Activated CD4-positive, alpha-beta T cell treated with anti-CD3 and anti-CD28 coated beads for 36 hours (primary cell): ENCODE results near the gene TAOK1. TPM values are rescaled to one million over a fixed set of nuclear protein-coding genes. Genes with fewer than 3 reads are reported as not detected.
"Not testable (repeated sequence)": the region's sequence is repeated elsewhere in the genome, so short reads cannot be mapped to it uniquely, and the experiment has no call there.

ENCODE experiments used
- ATAC-seq: fragments of 200-7000 bp; cut with Tn5 transposase; one replicate; pipeline ENCODE4 v1.10.0; 2021; ENCODE audit warnings: mild to moderate bottlenecking, moderate library complexity
- CTCF ChIA-PET: fragments of 350-600 bp; sonication (Branson Sonifier 250); formaldehyde crosslinking; loops from one replicate; lab custom pipeline; 2021; ENCODE audit warnings: antibody characterized with exemption; lab: Charles Lee
- POLR2A ChIA-PET: fragments of 350-600 bp; sonication (Branson Sonifier 250); formaldehyde crosslinking; loops from one replicate; lab custom pipeline; 2021; ENCODE audit warnings: antibody characterized with exemption, inconsistent platforms; lab: Charles Lee
- DNase-seq: peaks from one replicate; pipeline ENCODE4 v3.0.0-alpha.2; 2020
- H3K27ac Mint-ChIP-seq: one replicate; pipeline ENCODE4 v1.8.0; 2021; ENCODE audit warnings: mixed read lengths
- H3K27me3 Mint-ChIP-seq: one replicate; pipeline ENCODE4 v1.8.0; 2021; ENCODE audit warnings: mixed read lengths
- H3K36me3 Mint-ChIP-seq: one replicate; pipeline ENCODE4 v1.8.0; 2021; ENCODE audit warnings: low read depth, mixed read lengths
- H3K4me1 Mint-ChIP-seq: one replicate; pipeline ENCODE4 v1.8.0; 2021; ENCODE audit warnings: mixed read lengths
- H3K4me3 Mint-ChIP-seq: one replicate; pipeline ENCODE4 v1.8.0; 2021; ENCODE audit warnings: mild to moderate bottlenecking, moderate library complexity, mixed read lengths
- H3K9me3 Mint-ChIP-seq: one replicate; pipeline ENCODE4 v1.8.0; 2021; ENCODE audit warnings: low read depth, mixed read lengths
- intact Hi-C, 2 experiments: fragments of 100-400 bp; cut with DNase I in 1 of 2; cut with micrococcal nuclease in 1 of 2; formaldehyde crosslinking; loops; one replicate each; pipeline versions ENCODE4 v1.14.2 to v1.15.1; 2022 to 2024; cut with DNase I, micrococcal nuclease
- total RNA-seq, 2 experiments: library from RNA; stranded (reverse); gene quantifications; one replicate each; pipeline ENCODE4 v1.2.3, GENCODE V29; 2021

The TAOK1 gene
- total RNA-seq, result 10 to 100 TPM; 29.9 to 35.1 TPM

DNA sequence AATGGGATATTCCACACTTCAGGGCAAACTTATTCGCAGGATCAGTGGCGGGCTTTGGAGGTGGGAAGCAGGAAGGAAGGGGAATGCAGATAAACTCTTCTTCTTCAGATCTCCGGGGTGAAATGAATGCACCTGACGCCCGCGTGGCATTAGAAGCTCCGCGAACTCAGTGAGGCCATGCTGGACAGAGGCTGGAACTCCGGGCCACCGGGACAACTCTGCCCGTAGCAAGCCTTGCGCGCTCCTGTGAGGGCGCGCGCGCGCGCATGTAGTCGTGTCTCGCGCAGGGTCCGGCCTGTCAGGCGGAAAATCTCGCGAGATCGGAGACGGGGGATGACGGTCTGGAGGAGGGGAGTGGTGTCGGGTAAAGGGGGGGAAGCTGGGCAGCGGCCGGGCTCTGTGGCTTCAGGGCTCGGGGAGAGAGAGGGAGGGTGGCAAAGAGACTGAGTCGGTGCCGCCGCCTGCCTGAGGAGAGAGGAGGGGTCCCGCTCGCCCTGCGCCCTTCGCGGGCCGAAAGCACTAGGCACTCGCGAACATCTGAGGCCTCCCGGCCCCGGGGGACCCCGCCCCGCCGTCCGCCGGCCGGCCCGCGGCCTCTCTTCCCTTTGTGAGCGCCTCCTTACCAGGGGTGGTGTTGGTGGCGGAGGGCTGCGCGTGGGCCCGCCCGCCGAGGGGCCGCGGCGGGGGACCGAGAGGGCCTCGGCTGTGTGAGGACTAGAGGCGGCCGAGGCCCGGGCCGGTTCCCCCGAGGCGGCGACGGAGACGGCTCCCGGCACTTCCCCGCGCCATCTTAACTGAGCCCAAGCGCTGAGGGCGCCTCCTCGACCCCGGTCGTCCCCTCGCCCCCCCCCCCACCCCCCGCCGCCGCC, at the start of gene TAOK1:
Gene TAOK1 (plus strand): TSS at position 382 of the 869 bp plus-strand sequence. CDS start 61,186 bp downstream, outside the sequence.
- intact Hi-C loops, result loop anchor here (1.0 to 5.0 kb wide), 9 partner anchors 57 to 727 kb away; partner anchors contain the start of genes ABHD15 (in 2 of the 2), NSRP1 (in 1 of the 2) and NUFIP2 (in 1 of the 2)
- DNase-seq, result peak; percentile 99

GRCh38 chr17:29341726-29342125, 48.4 kb upstream of the TAOK1 start:
- CTCF ChIA-PET, result no interaction called here
- DNase-seq, result no peak

More for the DNA sequence above, at the start of gene TAOK1:
- Mint-ChIP-seq H3K36me3 (peaks cover 10% of the 10 kb centered on the region), H3K4me1 (peaks cover 36% of the 10 kb centered on the region), H3K4me3 (peak within 1 kb of the TSS; percentile 81), H3K9me3 (no peaks in the 10 kb centered on the region), H3K27ac (peak within 1 kb of the TSS; percentile 94), H3K27me3 (no peaks in the 10 kb centered on the region)
- ChIA-PET CTCF (interaction anchor here (0.7 to 1.2 kb wide), 3 partner anchors 20 to 331 kb away, joined by 3 to 5 read pairs (median 3); no protein-coding TSS in a partner anchor), POLR2A (no interaction called here)
- ATAC-seq, result peak; percentile 95

DNA sequence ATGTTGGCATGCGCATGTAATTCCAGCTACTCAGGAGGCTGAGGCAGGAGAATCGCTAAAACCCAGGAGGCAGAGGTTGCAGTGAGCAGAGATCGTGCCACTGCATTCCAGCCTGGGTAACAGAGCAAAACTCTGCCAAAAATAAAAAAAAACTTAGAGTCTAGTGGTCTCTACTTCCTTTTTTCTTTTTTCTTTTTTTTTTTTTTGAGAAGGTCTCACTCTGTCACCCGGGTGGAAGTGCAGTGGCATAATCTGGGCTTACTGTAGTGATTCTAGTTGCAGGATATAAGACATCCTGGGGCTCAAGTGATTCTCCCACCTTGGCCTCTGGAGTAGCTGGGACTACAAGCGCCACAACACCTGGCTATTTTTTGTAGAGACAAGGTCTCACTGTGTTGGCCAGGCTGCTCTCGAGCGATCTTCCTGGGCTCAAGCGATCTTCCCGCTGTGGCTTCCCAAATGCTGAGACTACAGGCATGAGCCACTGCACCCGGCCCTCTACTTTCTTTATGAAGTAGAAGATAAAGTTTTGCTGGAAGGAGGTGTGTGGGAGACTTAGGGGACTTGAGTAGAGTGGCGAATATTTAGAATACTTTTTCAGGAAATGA, 47.9 kb upstream of the TAOK1 start:
- Mint-ChIP-seq H3K27me3 (peaks cover 3% of the 10 kb centered on the region), H3K4me1 (no peaks in the 10 kb centered on the region), H3K27ac (no peak overlapping the region), H3K4me3 (no peak overlapping the region), H3K9me3 (no peaks in the 10 kb centered on the region), H3K36me3 (no peaks in the 10 kb centered on the region)
- ATAC-seq, result no peak
- POLR2A ChIA-PET, result no interaction called here
- no peak for DNase-seq
- intact Hi-C loops, result no loop called here
- CTCF ChIA-PET, result no interaction called here

More at GRCh38 chr17:29341726-29342125, 48.4 kb upstream of the TAOK1 start:
- Mint-ChIP-seq H3K9me3 (no peaks in the 10 kb centered on the region), H3K27ac (no peak overlapping the region), H3K4me3 (no peak overlapping the region), H3K4me1 (no peaks in the 10 kb centered on the region), H3K27me3 (peaks cover 3% of the 10 kb centered on the region), H3K36me3 (no peaks in the 10 kb centered on the region)
- intact Hi-C loops, result no loop called here
- POLR2A ChIA-PET, result no interaction called here
- ATAC-seq, result no peak

DNA sequence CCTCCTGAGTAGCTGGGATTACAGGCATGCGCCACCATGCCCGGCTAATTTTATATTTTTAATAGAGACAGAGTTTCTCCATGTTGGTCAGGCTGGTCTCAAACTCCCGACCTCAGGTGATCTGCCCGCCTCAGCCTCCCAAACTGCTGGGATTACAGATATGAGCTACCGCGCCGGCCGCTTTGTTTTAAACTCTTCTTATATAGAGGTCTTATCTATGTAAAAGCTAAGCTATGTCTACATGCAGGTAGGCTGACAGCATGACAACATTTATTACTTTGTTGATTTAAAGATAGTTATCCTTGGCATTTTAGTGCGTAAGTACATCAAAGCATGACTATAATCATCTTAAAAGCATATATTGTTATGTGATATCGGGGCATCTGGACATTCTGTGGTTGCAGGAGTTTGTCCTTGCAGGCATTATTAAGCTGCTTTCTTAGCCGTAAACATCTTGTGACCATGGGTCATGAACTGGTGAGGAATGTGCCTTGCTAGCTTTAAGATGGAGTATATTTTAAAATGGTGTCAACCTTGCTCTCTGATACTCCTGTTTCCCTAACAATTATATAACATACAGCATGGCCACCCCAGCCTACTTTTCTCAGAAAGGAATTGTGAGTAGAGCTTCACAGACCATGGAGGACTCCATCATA, 45.8 kb upstream of the TAOK1 start:
- intact Hi-C loops, result no loop called here
- Mint-ChIP-seq H3K27me3 (peaks cover 3% of the 10 kb centered on the region), H3K27ac (no peak overlapping the region), H3K36me3 (no peaks in the 10 kb centered on the region), H3K4me1 (no peaks in the 10 kb centered on the region), H3K4me3 (no peak overlapping the region), H3K9me3 (no peaks in the 10 kb centered on the region)
- ChIA-PET POLR2A (no interaction called here), CTCF (interaction anchor here (0.9 to 1.2 kb wide), 4 partner anchors 9 to 269 kb away, joined by 3 to 4 read pairs (median 4); no protein-coding TSS in a partner anchor)
- no peak for ATAC-seq
- no peak for DNase-seq

DNA sequence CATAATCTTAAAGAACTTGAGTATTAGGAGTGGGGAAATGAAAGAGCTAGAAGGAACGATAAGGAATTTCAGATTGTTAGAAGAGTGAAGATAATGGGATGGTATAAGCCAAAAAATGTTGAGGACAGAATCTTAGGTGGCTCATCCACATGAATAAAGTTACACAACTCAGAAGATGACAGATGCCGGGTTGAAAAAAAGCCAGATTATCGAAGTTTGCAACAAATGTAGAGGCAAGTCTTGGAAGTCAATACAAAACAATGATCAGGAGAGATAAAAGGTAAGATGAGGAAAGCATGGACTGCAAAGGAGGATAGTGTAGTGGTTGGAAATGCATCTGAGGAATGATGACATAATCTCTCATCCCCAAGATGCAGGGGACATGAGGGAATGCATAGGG, 45.1 kb upstream of the TAOK1 start:
- Mint-ChIP-seq H3K9me3 (no peaks in the 10 kb centered on the region), H3K4me3 (no peak overlapping the region), H3K36me3 (no peaks in the 10 kb centered on the region), H3K27ac (no peak overlapping the region), H3K27me3 (peaks cover 5% of the 10 kb centered on the region), H3K4me1 (no peaks in the 10 kb centered on the region)
- DNase-seq (no peak), ATAC-seq (no peak)
- POLR2A ChIA-PET, result no interaction called here
- intact Hi-C loops, result no loop called here
- CTCF ChIA-PET, result interaction anchor here (0.7 to 1.2 kb wide), 5 partner anchors 10 to 268 kb away, joined by 3 to 4 read pairs (median 4); no protein-coding TSS in a partner anchor

DNA sequence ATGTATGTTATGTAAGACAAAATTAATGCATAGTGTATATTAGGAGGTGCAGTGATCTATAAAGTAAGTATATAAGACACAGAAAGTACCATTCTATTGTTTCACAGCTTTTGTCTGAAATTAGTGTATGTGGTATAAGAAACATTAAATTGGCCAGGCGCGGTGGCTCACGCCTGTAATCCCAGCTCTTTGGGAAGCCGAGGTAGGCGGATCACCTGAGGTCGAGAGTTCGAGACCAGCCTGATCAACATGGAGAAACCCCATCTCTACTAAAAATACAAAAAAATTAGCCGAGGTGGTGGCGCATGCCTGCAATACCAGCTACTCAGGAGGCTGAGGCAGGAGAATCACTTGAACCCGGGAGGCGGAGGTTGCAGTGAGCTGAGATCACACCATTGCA, 44.7 kb upstream of the TAOK1 start:
- DNase-seq, intact Hi-C loops, H3K4me1 Mint-ChIP-seq, H3K4me3 Mint-ChIP-seq, H3K27ac Mint-ChIP-seq, POLR2A ChIA-PET, H3K36me3 Mint-ChIP-seq, H3K9me3 Mint-ChIP-seq, ATAC-seq, H3K27me3 Mint-ChIP-seq: not testable (repeated sequence)
- CTCF ChIA-PET, result interaction anchor here (0.7 to 1.0 kb wide), 3 partner anchors 93 to 268 kb away, joined by 4 read pairs; no protein-coding TSS in a partner anchor

GRCh38 chr17:29346462-29346861, 43.7 kb upstream of the TAOK1 start:
- DNase-seq, result no peak
- ChIA-PET POLR2A (interaction anchor here (0.7 kb wide), 1 partner anchor 297 kb away, joined by 3 read pairs; no protein-coding TSS in a partner anchor), CTCF (no interaction called here)
- no peak for ATAC-seq
- no peaks in the 10 kb centered on the region for H3K36me3 Mint-ChIP-seq
- H3K9me3 Mint-ChIP-seq, result no peaks in the 10 kb centered on the region
- H3K4me3 Mint-ChIP-seq, result no peak overlapping the region
- no peak overlapping the region for H3K27ac Mint-ChIP-seq
- H3K27me3 Mint-ChIP-seq, result peaks cover 2% of the 10 kb centered on the region
- intact Hi-C loops, result no loop called here
- H3K4me1 Mint-ChIP-seq, result no peaks in the 10 kb centered on the region

GRCh38 chr17:29347831-29348629, 42.1 kb upstream of the TAOK1 start:
- Mint-ChIP-seq H3K4me1 (no peaks in the 10 kb centered on the region), H3K27me3 (peaks cover 2% of the 10 kb centered on the region), H3K36me3 (no peaks in the 10 kb centered on the region), H3K4me3 (no peak overlapping the region), H3K27ac (no peak overlapping the region), H3K9me3 (no peaks in the 10 kb centered on the region)
- DNase-seq (no peak), ATAC-seq (no peak)
- CTCF ChIA-PET, result interaction anchor here (1.4 to 1.5 kb wide), 2 partner anchors 38 to 153 kb away, joined by 3 to 4 read pairs; no protein-coding TSS in a partner anchor
- intact Hi-C loops, result no loop called here
- POLR2A ChIA-PET, result no interaction called here

DNA sequence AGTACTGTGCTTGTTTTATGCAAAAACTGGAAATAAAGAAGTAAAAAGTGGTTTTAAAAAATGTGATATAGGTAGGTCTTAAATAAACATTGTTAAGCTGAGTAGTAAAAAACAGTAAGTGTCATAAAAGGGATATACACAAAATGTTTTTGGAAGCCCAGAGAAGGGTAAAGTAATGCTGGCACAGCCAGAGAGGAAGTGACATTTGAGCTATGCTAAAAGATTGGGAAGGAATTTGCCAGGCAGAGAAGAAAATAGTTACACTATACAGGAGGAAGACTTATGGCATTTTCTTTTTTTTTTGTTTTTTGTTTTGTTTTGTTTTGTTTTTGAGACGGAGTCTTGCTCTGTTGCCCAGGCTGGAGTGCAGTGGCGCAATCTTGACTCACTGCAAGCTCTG, 40.8 kb upstream of the TAOK1 start:
- ATAC-seq, result no peak
- H3K4me1 Mint-ChIP-seq, result no peaks in the 10 kb centered on the region
- DNase-seq, result no peak
- ChIA-PET CTCF (interaction anchor here (0.6 to 1.1 kb wide), 3 partner anchors 12 to 152 kb away, joined by 3 read pairs; no protein-coding TSS in a partner anchor), POLR2A (interaction anchor here (0.6 kb wide), 1 partner anchor 21 kb away, joined by 8 read pairs; no protein-coding TSS in a partner anchor)
- H3K9me3 Mint-ChIP-seq, result no peaks in the 10 kb centered on the region
- intact Hi-C loops, result no loop called here
- H3K36me3 Mint-ChIP-seq, result no peaks in the 10 kb centered on the region
- H3K27ac Mint-ChIP-seq, result no peak overlapping the region
- no peak overlapping the region for H3K4me3 Mint-ChIP-seq
- H3K27me3 Mint-ChIP-seq, result peaks cover 2% of the 10 kb centered on the region

GRCh38 chr17:29352146-29352545, 38.0 kb upstream of the TAOK1 start:
- Mint-ChIP-seq H3K4me1 (no peaks in the 10 kb centered on the region), H3K9me3 (no peaks in the 10 kb centered on the region), H3K36me3 (no peaks in the 10 kb centered on the region), H3K4me3 (no peak overlapping the region), H3K27me3 (peaks cover 2% of the 10 kb centered on the region), H3K27ac (no peak overlapping the region)
- ChIA-PET CTCF (interaction anchor here (0.8 kb wide), 1 partner anchor 62 kb away, joined by 3 read pairs; no protein-coding TSS in a partner anchor), POLR2A (no interaction called here)
- intact Hi-C loops, result no loop called here
- ATAC-seq (no peak), DNase-seq (no peak)
